Middle frontal gyrus (tissue), 1 donor: ENCODE results near the gene SPATA45.
"Not testable (repeated sequence)": the region's sequence is repeated elsewhere in the genome, so short reads cannot be mapped to it uniquely, and the experiment has no call there.

Source experiments
- DNase-seq: peaks from one replicate; pipeline ENCODE4 v3.0.0-alpha.2; 2015; ENCODE audit warnings: low spot score; ENCODE audit errors: extremely low spot score

Gene SPATA45

GRCh38 chr1:212833211-212834207 is 13.9 kb downstream of the SPATA45 start:
- not testable (repeated sequence) for DNase-seq

DNA sequence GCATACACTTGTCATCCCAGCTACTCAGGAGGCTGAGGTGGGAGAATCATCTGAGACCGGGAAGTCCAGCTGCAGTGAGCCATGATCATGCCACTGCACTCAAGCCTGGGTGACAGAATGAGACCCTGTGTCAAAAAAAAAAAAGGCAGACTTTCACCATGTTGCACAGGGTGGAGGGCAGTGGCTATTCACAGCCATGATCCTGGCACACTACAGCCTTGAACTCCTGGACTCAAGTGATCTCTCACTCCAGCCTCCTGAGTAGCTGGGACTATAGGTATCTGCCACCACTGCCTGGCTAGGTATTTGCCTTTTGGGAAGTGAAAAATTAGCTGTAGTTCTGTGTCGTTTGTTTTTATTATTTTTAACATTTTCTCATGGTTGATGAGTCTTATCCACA is 19.1 kb downstream of the SPATA45 start:
- no peak for DNase-seq

DNA sequence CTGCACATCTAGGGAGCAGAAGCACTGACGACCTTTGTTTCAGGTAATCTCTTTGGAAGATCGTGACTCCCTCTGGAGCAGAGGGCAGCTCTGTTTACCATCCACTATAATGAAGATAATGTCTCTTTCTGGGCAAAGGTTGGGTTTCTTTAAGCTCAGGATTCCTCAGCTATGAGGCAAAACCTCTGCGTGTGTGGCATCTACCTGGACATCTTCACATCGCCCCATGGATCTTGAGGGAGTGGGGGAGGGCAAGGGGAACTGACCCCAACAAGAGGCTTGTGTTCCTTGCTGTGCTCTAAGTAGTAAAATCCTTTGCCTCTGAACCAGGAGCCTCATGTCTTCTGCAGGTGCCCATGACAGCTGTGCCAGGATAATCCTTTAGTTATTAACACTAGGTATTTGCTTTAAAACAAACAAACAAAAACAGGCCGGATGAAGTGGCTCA is 19.6 kb downstream of the SPATA45 start:
- no peak for DNase-seq

DNA sequence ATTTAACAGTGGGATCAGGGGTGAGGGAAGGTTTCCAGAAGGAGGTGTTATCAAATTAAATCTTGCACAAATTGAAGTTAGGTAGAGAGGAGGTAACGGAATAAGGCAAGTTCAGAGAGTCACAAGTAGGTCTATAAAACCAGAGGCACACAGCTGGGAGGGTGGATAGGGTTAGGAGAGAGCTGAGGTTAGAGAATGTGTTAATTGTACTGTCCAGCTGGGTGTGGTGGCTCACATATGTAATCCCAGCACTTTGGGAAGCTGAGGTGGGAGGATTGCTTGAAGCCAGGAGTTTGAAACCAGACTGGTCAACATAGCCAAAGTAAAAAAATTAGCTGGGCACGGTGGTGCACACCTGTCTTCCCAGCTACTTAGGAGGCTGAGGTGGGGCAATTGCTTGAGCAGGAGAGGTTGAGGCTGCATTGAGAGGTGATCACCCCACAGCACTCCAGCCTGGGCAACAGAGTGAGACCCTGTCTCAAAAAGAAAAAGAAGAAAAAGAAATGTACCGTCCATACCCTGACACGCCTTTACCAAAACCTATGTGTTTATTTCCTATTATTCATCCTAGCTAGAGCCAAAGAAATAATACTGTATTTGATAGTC is 20.2 kb downstream of the SPATA45 start:
- no peak for DNase-seq

GRCh38 chr1:212825798-212826452 is 21.5 kb downstream of the SPATA45 start:
- no peak for DNase-seq

DNA sequence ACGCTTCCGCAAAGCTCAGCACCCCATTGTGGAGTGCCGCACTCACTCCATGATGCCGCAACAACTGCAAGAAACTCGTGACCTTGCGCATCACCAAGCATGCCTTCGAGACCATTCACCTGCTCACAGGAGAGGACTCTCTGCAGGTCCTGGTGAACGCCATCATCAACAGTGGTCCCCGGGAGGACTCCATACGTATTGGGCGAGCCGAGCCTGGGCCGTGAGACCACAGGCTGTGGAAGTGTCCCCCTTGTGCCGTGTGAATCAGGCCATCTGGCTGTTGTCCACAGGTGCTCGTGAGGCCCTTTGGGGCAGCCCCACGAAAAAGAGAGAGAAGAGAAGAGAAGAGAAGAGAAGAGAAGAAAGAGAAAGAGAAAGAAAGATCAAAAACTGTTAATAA is 23.2 kb downstream of the SPATA45 start:
- no peak for DNase-seq

DNA sequence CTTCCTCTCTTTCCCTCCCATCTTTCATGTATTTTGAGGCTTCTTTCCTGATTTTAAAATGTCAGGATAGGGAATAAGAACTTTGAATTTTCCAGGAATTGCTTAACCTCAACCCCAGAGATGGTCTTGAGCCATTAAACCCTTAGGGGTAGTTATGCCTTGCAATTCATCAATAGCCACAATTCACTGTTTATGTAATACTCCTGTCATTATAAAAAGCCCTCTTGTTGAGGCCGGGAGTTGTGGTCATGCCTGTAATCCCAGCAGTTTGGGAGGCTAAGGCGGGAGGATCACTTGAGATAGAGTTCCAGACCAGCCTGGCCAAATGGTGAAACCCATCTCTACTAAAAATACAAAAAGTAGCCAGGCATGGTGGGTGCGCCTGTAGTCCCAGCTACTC is 24.5 kb downstream of the SPATA45 start:
- DNase-seq: no peak

- DNase-seq: no peak
These were observed 26.5 kb downstream of the SPATA45 start for GRCh38 chr1:212820969-212821368.

GRCh38 chr1:212819726-212820125 is 27.7 kb downstream of the SPATA45 start:
- no peak for DNase-seq

DNA sequence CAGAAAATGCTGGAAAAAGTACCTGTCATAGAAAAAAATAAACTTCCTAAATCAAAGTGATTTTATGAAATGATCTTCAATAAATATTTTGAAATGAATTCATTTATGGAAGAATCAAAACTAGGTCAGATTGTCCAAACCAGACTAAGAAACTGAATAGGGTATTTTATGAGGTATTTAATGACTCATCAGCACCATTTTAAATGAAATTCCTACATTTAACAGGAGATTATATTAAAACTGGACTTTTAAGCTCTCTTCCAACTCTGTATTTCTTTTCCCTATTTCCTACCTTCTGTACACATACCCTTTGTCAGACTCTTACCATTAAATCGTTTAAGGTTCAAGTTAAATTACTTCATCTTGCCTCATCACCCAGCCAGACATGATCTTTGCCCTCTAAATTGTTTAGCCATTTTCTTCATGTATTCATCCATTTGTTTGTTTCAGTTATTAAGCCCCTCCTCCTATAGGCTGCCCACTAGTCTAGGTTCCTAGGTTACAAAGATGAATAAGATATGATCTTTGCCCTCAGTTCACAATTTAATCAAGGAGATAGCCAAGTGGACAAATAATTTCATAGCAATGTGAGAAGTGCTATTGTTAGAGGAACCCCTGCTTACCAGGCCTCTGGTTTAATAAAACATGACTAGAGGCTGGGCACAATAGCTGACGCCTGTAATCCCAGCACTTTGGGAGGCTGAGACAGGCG is 30.7 kb downstream of the SPATA45 start:
- DNase-seq: no peak

GRCh38 chr1:212814537-212815334 is 32.7 kb downstream of the SPATA45 start:
- DNase-seq: no peak

GRCh38 chr1:212805767-212806166 is 41.7 kb downstream of the SPATA45 start:
- DNase-seq: no peak

- no peak for DNase-seq
These were observed 49.8 kb downstream of the SPATA45 start for GRCh38 chr1:212797681-212798080.

DNA sequence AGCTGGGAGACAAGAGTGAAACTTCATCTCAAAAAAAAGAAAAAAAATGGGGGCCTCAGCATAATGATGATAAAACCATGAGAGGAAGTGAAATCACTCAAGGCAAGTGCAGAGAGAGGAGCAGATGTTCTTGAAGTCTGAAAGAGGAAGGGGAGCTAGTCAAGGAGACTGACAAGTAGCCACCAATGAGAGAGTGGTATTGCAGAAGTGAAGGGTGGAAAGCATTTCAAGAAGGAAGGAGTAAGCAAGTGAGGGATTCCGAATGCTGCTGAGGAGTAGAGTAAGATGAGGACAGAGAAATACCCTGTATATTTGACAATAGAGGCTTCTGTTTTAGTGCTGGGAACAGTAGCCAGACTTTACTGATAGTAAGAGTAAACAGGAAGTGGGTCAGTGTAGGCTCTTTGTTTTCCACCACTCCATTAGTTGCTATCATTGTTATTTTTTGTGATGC is 52.9 kb downstream of the SPATA45 start:
- no peak for DNase-seq

GRCh38 chr1:212792396-212792908 is 55.0 kb downstream of the SPATA45 start:
- no peak for DNase-seq

DNA sequence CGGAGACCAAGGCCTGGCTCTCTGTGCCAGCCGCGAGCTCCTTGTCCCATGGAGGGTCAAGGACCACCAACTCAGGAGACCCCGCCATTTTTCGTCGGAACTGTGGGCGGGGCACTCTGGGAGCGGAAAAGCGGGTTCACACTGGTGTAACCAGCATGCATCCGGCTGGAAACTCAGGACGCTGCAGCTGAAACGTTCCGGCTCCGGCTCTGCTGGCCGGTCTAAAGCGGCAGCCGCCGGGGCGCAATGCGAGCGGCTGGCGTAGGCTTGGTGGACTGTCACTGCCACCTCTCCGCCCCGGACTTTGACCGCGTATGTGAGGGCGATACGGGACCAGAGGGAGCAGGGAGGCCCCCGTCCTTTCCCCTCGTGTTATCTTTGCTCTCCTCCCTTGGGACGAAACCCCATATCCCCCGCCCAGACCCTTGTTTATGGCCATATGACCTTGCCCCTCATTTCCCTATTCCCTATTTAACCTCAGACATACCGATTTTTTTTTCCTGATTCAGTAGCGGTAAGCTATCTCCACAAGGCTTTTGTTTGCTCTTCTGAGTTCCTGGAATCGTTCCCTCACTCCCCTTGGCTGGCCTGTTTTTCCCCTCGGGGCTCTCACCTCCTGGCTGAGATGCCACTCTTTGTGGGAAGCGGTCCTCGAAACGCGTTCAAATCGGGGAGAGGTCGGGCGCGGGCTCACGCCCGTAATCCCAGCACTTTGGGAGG is 55.6 kb downstream of the SPATA45 start, which contains the start of the genes NSL1 and TATDN3:
Gene NSL1, minus strand, starts transcription at position 102 of the 720 bp plus-strand sequence. Its CDS starts 14 bp downstream, at position 88.
Gene TATDN3, plus strand, starts transcription at position 219 of the 720 bp plus-strand sequence. Its CDS starts 28 bp downstream, at position 247.
- peak; percentile 91 for DNase-seq

DNA sequence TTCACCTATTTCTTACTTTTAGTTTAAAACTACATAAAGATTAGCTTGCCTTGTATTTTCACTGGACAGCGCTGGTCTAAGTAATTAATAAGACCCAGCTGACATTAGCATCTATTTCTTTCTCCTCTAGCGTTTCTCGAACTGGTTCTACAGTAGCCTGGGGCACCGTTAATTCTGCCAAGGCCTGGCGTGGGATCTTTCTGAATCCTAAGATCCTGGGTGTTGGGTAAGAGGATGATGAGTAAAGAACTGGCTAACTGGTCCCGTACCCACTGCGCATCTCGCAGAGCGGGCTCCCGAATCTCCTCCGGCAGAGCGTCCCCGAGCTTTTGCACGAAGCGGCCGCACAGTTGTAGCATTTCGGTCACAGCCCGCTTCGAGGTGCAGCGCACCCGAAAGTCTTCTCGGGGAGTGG is 56.2 kb downstream of the SPATA45 start:
- no peak for DNase-seq

DNA sequence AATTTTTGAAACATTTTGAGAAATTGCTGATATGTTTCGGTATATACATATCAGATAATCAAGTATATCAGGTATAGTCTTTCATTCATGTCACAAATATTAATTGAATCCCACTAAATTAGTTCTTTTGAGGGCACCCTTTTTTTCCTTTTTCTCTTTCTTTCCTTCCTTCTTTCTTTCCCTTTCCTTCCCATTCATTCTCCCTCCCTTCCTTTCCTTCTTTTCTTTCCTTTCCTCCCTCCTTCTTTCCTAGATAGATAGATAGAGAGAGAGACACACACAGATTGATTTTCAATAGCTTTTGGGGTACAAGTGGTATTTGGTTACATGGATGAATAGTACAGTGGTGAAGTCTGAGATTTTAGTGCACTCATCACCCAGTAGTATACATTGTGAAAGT is 61.6 kb downstream of the SPATA45 start:
- no peak for DNase-seq

- no peak for DNase-seq
These were observed 63.5 kb downstream of the SPATA45 start for GRCh38 chr1:212783976-212784375.
